DMS 273 (cell line): ENCODE results near the gene HOOK2.

Experiments used
- DNase-seq: peaks from one replicate; lab custom pipeline; 2025; ENCODE audit not compliant: unreplicated experiment; lab: John Stamatoyannopoulos, UW

The HOOK2 gene

GRCh38 chr19:12793290-12794195, 18.2 kb upstream of the HOOK2 start:
- DNase-seq = peak; percentile 98

- DNase-seq = peak; percentile 68
Measured at GRCh38 chr19:12792853-12793289, 17.5 kb upstream of the HOOK2 start.

- DNase-seq = peak; percentile 92
Measured at GRCh38 chr19:12792051-12792852, 16.9 kb upstream of the HOOK2 start.

- peak; percentile 98 for DNase-seq
Measured at GRCh38 chr19:12791345-12792050, 16.1 kb upstream of the HOOK2 start, which contains the start of gene JUNB. Gene JUNB (plus strand): TSS chr19:12791486. CDS start chr19:12791772, 286 bp downstream.

- DNase-seq = no peak
Measured at GRCh38 chr19:12790628-12791344, 15.4 kb upstream of the HOOK2 start.

- peak; percentile 99 for DNase-seq
Measured at GRCh38 chr19:12789904-12790619, 14.7 kb upstream of the HOOK2 start.

- peak; percentile 82 for DNase-seq
Measured at GRCh38 chr19:12789098-12789903, 13.9 kb upstream of the HOOK2 start.

- DNase-seq = peak; percentile 95
Measured at GRCh38 chr19:12788682-12789097, 13.3 kb upstream of the HOOK2 start.

- DNase-seq = peak; percentile 66
Measured at GRCh38 chr19:12788042-12788681, 12.8 kb upstream of the HOOK2 start.

GRCh38 chr19:12787458-12787857, 12.1 kb upstream of the HOOK2 start:
- no peak for DNase-seq

GRCh38 chr19:12786952-12787351, 11.6 kb upstream of the HOOK2 start:
- DNase-seq = no peak

GRCh38 chr19:12786141-12786870, 11.0 kb upstream of the HOOK2 start:
- DNase-seq = no peak

- no peak for DNase-seq
Measured at GRCh38 chr19:12785431-12786031, 10.2 kb upstream of the HOOK2 start.

- no peak for DNase-seq
Measured at GRCh38 chr19:12784871-12785430, 9.6 kb upstream of the HOOK2 start.

GRCh38 chr19:12784394-12784870, 9.1 kb upstream of the HOOK2 start:
- no peak for DNase-seq

GRCh38 chr19:12783849-12784393, 8.6 kb upstream of the HOOK2 start:
- DNase-seq = no peak
